Endometrial microvascular endothelial cells (primary cell): ENCODE measurements around the gene GRPEL2. TPM values are rescaled to one million over a fixed set of nuclear protein-coding genes. Genes with fewer than 3 reads are reported as not detected.
"Not testable (repeated sequence)": the region's sequence is repeated elsewhere in the genome, so short reads cannot be mapped to it uniquely, and the experiment has no call there.

Experiments
- in situ Hi-C: cut with HindIII; loops from 2 replicates; pipeline ENCODE4 v1.10.0; 2017; ENCODE audit warnings: low sequenced_read_pairs, low pct_unique_long_range_greater_than_20kb; ENCODE audit errors: inconsistent ontology term
- total RNA-seq: library from RNA; depleted of rRNA; stranded (reverse); fragments of >200 nt; gene quantifications from one replicate; pipeline ENCODE4 v1.2.3, GENCODE V29; 2015; ENCODE audit errors: inconsistent ontology term

Gene GRPEL2
- total RNA-seq, 1 donor from 2014 or later: 9.5 TPM

GRCh38 chr5:149387081-149387631 is 41.9 kb downstream of the GRPEL2 start:
- in situ Hi-C loops: no loop called here

- in situ Hi-C loops: no loop called here
Measured at GRCh38 chr5:149387982-149388381, 42.7 kb downstream of the GRPEL2 start.

DNA sequence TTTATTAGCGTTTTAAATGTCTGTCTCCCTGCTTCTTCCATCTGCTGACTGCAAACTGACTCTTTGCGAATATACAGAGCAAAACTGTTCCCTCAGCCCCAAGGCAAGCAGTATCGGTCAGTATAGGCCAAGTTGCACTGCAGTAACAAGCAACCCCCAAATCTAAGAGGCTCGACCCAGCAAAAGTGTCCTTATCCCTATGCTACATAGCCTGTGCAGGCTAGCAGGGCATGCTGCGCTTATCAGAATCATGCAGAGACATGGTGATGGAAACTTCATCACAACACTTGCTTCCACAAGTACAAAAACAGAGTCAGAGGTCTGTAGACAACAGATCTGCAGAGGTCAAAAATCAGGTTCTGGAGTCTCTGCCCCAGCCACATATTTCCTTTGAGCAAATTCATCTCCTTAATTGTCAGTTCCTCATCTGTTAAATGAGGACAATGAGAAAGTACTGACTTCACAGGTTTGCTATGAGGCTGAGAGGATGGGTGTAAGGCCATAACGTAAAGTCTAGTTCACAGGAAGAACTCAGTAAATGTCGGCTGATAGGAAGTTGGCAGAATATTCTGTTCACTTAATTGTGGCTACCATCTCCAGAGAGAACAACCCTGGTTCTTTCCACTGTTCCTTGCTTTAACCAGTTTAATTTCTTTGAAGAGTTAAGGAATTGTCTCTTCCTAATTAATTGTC is 43.3 kb downstream of the GRPEL2 start:
- in situ Hi-C loops: no loop called here

DNA sequence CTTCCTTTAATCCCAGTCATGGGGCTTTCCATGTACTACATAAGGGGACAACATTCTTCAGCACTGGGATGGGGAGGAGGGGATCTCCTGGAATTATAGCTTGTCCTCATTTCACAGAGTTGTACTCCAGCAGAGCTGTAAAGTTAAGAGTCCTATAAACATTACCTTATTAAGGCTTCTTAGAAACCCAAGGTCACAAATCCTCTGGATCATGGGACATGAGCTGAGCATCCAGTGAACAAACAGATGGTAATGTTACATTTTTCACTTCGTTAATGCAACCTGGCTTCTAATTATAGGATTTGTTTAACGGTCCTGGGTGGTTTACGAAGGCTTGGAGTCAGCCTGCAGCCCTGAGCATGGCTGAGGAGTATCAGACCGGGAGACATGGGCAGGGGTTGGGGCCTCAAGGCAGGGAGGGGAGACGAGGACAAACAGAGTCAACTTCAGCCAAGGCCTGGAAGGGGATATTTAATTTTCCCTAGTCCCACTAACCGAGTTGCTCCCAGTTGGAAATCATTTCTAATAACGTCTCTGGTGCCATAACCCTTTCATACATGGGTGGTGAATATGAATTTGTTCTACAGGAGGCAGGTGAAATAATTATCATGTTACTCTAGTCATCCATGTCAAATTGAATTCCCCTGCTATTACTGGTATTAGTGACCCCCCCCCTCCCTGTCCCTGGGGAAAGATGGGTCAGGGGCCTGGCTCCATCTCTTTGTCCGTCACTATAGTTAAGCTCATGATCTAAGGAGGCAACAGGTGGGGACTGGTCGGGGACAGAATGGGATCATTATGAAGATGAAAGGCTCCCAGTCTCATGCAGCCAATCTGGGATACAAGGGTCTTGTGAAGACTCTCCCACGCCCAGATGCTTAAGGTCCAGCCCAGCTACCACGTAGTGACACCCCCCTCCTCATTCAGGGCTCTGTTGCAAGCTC is 44.5 kb downstream of the GRPEL2 start:
- in situ Hi-C loops: no loop called here

DNA sequence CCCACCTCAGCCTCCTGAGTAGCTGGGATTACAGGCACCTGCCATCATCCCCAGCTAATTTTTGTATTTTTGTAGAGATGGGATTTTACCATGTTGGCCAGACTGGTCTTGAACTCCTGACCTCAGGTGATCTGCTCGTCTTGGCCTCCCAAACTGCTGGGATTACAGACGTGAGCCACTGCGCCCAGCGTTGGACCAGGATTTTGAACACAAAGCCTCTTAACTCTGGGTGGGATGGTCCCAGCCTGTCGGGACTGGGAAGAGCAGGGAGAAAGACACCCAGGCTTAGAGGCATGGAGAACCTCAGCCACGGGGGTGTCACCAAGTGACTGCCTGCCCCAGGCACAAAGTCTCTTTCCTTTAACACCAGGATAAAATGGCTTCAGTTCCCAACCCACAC is 45.8 kb downstream of the GRPEL2 start:
- in situ Hi-C loops: not testable (repeated sequence)

DNA sequence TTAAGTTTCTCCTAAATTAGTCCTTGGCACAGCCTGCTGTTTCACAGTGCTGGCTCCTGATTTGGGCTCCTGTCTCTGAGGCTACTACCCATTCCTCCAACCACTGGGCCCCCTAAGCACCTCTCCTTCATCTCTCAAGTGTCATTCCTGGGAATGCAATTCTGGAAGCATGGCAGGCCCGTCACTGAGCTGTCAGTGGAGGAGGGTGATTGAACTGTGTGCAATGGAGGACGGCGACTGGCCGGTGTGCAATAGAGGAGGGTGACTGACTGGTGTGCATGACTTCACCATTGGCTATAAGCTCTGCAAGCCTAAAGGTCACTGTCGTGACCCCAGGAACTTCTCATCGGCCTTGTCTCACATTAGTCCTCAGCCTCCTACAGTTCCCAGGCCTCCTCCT is 46.2 kb downstream of the GRPEL2 start:
- in situ Hi-C loops: no loop called here

- in situ Hi-C loops: no loop called here
Measured at GRCh38 chr5:149392718-149393117, 47.4 kb downstream of the GRPEL2 start.

GRCh38 chr5:149394996-149395395 is 49.7 kb downstream of the GRPEL2 start:
- in situ Hi-C loops: not testable (repeated sequence)

DNA sequence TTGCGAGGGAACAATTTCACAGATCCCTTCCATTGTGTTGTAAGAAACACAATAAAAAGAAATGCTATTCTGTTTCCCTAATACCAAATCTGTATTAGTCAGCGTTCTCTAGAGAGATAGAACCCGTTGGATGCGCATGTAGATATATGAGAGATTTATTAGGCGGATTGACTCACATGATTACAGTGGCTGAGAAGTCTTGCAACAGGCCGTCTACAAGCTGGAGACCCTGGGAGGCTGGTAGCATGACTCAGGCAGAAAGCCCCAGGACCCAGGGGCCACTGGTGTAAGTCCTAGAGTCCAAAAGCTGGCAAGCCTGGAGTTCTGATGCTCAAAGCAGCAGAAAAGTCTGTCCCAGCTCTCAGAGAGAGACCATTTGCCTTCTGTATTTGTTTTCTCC is 52.2 kb downstream of the GRPEL2 start:
- in situ Hi-C loops: no loop called here

GRCh38 chr5:149398747-149399266 is 53.5 kb downstream of the GRPEL2 start:
- in situ Hi-C loops: not testable (repeated sequence)

DNA sequence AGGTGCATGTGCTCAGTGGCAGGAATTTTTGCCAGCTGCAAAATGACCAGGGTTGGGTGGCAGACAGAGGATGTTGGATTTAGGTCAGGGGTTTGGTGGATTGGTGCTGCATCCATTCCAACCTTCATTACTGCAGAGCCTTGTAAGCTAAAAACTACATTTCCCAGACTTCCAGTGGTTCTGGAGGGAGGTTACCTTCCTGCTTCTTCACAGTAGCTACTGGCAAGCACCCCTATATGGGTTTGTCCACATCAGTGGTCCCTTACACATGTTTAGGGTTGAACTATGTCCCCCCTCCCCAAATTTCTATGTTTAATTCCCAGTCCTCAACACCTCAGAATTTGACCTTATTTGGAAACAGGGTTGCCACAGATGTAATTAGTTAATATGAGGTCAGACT is 54.5 kb downstream of the GRPEL2 start:
- in situ Hi-C loops: no loop called here

GRCh38 chr5:149400304-149400703 is 55.0 kb downstream of the GRPEL2 start:
- in situ Hi-C loops: no loop called here

DNA sequence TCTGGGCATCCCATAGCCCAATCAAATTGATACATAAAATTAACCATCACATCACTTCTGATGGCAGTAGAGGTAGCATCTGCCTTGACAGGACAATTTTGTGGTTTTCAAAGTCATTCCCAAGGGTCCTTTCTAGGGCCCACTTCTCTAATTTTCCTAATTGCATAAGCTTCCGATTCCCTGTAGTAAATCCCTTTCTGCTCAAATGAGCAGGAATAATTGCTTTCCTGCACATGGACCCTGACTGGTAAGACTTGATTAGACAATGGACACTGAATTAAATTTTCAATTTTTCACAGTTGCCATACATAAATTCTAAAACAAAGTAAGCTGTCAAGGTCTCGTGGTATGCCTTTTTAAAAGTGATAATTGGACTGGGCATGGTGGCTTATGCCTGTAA is 55.8 kb downstream of the GRPEL2 start:
- in situ Hi-C loops: no loop called here

- in situ Hi-C loops: no loop called here
Measured at GRCh38 chr5:149402291-149402690, 57.0 kb downstream of the GRPEL2 start.

Other genes with a start within 250 kb of the GRPEL2 start
- 62.1 TPM for gene ABLIM3, start 204.0 kb upstream of the GRPEL2 start, total RNA-seq
- gene AFAP1L1, start 73.6 kb upstream of the GRPEL2 start, total RNA-seq: 41.8 TPM
- 7.2 TPM for gene PCYOX1L, start 12.5 kb downstream of the GRPEL2 start, total RNA-seq
- not detected for gene IL17B, start 33.8 kb downstream of the GRPEL2 start, total RNA-seq
- gene CSNK1A1, start 205.9 kb downstream of the GRPEL2 start, total RNA-seq: 284 TPM
- 1.5 TPM for gene ARHGEF37, start 236.0 kb downstream of the GRPEL2 start, total RNA-seq